Astrocyte (in vitro differentiated cells and primary cell): ENCODE data around the gene FOSL2.

Experiments
- CTCF ChIP-seq: IDR thresholded peaks from 2 replicates; pipeline ENCODE4 v1.5.1; 2011; ENCODE audit warnings: low read depth, mild to moderate bottlenecking, inconsistent platforms, low read length, moderate library complexity; ENCODE audit not compliant: insufficient read depth
- EZH2 ChIP-seq: IDR thresholded peaks from 2 replicates; pipeline ENCODE4 v1.6.1; 2012; ENCODE audit warnings: mild to moderate bottlenecking, low read length, inconsistent platforms; ENCODE audit not compliant: insufficient read depth

GRCh38 chr2:28435241-28435640, 42.6 kb downstream of the FOSL2 start:
- TF ChIP-seq CTCF (no peak), EZH2 (no peak)
